PC-9 (cell line): ENCODE measurements around the gene VEGFD. TPM values are rescaled to one million over a fixed set of nuclear protein-coding genes. Genes with fewer than 3 reads are reported as not detected.

ENCODE experiments used
- BruUV-seq: library from RNA; stranded (reverse); fragments of 400-500 nt; replicated peaks from 2 replicates; lab custom pipeline; 2021; lab: Mats Ljungman, UMichigan
- CTCF ChIA-PET: fragments of 300-600 bp; sonication (Branson Sonifier 250); formaldehyde crosslinking; loops from one replicate; lab custom pipeline; 2022; ENCODE audit warnings: antibody characterized with exemption; lab: Charles Lee
- POLR2A ChIA-PET: fragments of 300-600 bp; sonication (Branson Sonifier 250); formaldehyde crosslinking; loops from one replicate; lab custom pipeline; 2022; ENCODE audit warnings: antibody characterized with exemption; ENCODE audit not compliant: unreplicated experiment; lab: Charles Lee
- DNase-seq, 2 experiments: peaks; one replicate each; pipeline versions ENCODE4 v3.0.0 to v3.0.0-alpha.2; 2015 to 2022; ENCODE audit warnings: mixed read lengths in 1 of 2
- H2AFZ ChIP-seq: fragments of 200-600 bp; sonication (generic); 2 replicates; pipeline ENCODE4 v1.8.1; 2017; ENCODE audit warnings: antibody characterized with exemption
- H3F3A ChIP-seq: fragments of 200-600 bp; sonication (generic); 2 replicates; pipeline ENCODE4 v1.8.1; 2017; ENCODE audit warnings: antibody characterized with exemption, mild to moderate bottlenecking, low read depth; ENCODE audit not compliant: insufficient read depth
- H3K27ac ChIP-seq: fragments of 200-600 bp; sonication (generic); 2 replicates; pipeline ENCODE4 v1.6.1; 2016; ENCODE audit warnings: mixed run types
- H3K27me3 ChIP-seq: fragments of 200-600 bp; sonication (generic); 2 replicates; pipeline ENCODE4 v1.6.1; 2016; ENCODE audit warnings: low read depth, mixed run types; ENCODE audit not compliant: insufficient read depth
- H3K36me3 ChIP-seq: fragments of 200-600 bp; sonication (generic); 2 replicates; pipeline ENCODE4 v1.6.1; 2016; ENCODE audit warnings: low read depth, mixed run types
- H3K4me1 ChIP-seq: fragments of 200-600 bp; sonication (generic); replicated peaks from 2 replicates; pipeline ENCODE4 v1.6.1; 2016; ENCODE audit warnings: mixed run types; ENCODE audit not compliant: insufficient read depth
- H3K4me2 ChIP-seq: fragments of 200-600 bp; sonication (generic); 2 replicates; pipeline ENCODE4 v1.6.1; 2017; ENCODE audit warnings: mixed run types
- H3K4me3 ChIP-seq: fragments of 200-600 bp; sonication (generic); 2 replicates; pipeline ENCODE4 v1.6.1; 2016; ENCODE audit warnings: mixed run types
- H3K79me2 ChIP-seq: fragments of 200-600 bp; sonication (generic); 2 replicates; pipeline ENCODE4 v1.6.1; 2017; ENCODE audit warnings: low read depth, mixed run types
- H3K9me2 ChIP-seq: fragments of 200-600 bp; sonication (generic); 2 replicates; pipeline ENCODE4 v1.8.1; 2017; ENCODE audit warnings: mild to moderate bottlenecking; ENCODE audit not compliant: insufficient read depth
- H3K9me3 ChIP-seq: fragments of 200-600 bp; sonication (generic); 2 replicates; pipeline ENCODE4 v1.8.1; 2016; ENCODE audit warnings: low read depth; ENCODE audit not compliant: insufficient read depth
- H4K20me1 ChIP-seq: fragments of 200-600 bp; sonication (generic); 2 replicates; pipeline ENCODE4 v1.8.1; 2017; ENCODE audit not compliant: insufficient read depth
- EZH2 ChIP-seq: fragments of 200-600 bp; sonication (generic); IDR thresholded peaks from 2 replicates; pipeline ENCODE4 v1.8.0; 2017; ENCODE audit warnings: antibody characterized with exemption, low read depth
- intact Hi-C: fragments of 100-400 bp; cut with micrococcal nuclease; formaldehyde crosslinking; loops from one replicate; pipeline ENCODE4 v1.10.0; 2022; ENCODE audit not compliant: unreplicated experiment
- total RNA-seq: library from RNA; stranded (reverse); gene quantifications from 2 replicates; pipeline ENCODE4 v1.2.3, GENCODE V29; 2021
- TF ChIP-seq, protein P1 (sequence below): fragments of 200-600 bp; sonication (generic); conservative IDR thresholded peaks from 2 replicates; pipeline ENCODE4 v1.6.1; 2017; ENCODE audit warnings: mixed run types, antibody characterized with exemption, mild to moderate bottlenecking, moderate library complexity

Gene VEGFD
- total RNA-seq, 1 experiment from 2014 or later = 2.5 TPM

DNA sequence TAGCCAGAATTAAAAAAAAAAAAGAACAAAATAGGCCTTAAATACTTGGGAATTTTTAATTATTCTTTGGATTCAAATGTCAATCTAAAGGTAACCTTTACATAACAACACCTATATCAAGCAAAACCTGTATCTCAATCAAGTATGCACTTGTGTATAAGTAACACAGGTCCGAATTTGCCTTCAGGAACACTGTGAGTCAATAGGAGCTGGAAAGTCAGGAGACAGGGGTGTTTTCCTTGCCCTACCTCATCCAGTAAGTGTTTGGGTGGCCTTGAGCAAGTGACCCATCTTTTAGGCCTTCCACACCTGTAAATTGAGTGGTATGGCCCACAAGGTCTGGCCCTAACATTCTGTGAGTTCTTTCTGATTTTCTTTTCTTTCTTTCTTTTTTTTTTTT, 40.8 kb upstream of the VEGFD start:
- Histone ChIP-seq H2AFZ (no peak overlapping the region), H3K9me3 (no peaks in the 10 kb centered on the region), H3K4me2 (no peak overlapping the region), H3K27ac (no peak overlapping the region), H3K79me2 (no peaks in the 10 kb centered on the region), H3K4me1 (no peaks in the 10 kb centered on the region), H3K4me3 (no peak overlapping the region), H3K27me3 (no peaks in the 10 kb centered on the region), H3F3A (no peaks in the 10 kb centered on the region), H4K20me1 (no peaks in the 10 kb centered on the region), H3K9me2 (no peaks in the 10 kb centered on the region), H3K36me3 (0 out of 2 replicates have a peak, but pooled peaks cover 5% of the 10 kb centered on the region)
- intact Hi-C loops = loop anchor here (10.0 kb wide), 1 partner anchor 60 kb away; no protein-coding TSS in a partner anchor
- POLR2A ChIA-PET = no interaction called here
- DNase-seq = no peak
- CTCF ChIA-PET = no interaction called here
- no peak for TF ChIP-seq EZH2
- TF ChIP-seq, protein P1, sequence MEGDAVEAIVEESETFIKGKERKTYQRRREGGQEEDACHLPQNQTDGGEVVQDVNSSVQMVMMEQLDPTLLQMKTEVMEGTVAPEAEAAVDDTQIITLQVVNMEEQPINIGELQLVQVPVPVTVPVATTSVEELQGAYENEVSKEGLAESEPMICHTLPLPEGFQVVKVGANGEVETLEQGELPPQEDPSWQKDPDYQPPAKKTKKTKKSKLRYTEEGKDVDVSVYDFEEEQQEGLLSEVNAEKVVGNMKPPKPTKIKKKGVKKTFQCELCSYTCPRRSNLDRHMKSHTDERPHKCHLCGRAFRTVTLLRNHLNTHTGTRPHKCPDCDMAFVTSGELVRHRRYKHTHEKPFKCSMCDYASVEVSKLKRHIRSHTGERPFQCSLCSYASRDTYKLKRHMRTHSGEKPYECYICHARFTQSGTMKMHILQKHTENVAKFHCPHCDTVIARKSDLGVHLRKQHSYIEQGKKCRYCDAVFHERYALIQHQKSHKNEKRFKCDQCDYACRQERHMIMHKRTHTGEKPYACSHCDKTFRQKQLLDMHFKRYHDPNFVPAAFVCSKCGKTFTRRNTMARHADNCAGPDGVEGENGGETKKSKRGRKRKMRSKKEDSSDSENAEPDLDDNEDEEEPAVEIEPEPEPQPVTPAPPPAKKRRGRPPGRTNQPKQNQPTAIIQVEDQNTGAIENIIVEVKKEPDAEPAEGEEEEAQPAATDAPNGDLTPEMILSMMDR = no peak
- BruUV-seq = no TSS peak

DNA sequence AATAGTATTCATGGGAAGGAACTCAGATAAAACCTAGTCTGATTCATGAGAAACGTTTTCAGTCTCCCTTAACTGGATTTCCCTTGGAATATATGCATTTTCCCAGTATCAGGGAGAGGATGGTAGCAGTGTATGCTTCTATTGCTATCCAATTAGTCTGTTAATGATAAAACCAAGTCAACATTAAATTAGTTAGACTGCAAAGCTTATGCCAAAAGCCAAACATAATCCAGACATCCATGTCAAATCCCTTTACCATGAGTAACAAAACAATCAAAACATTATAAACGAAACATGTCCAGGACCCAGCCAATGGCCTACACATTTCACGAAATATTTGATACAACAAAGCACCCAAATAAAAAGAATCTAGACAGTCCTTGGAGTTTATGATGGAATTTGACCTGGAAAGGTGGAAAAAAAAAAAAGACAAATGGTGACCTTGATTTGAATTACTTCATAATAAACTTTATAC, 34.5 kb upstream of the VEGFD start:
- H3K9me3 ChIP-seq = no peaks in the 10 kb centered on the region
- no peaks in the 10 kb centered on the region for H4K20me1 ChIP-seq
- POLR2A ChIA-PET = no interaction called here
- no peaks in the 10 kb centered on the region for H3K4me1 ChIP-seq
- no peak overlapping the region for H3K4me3 ChIP-seq
- H3K27me3 ChIP-seq = no peaks in the 10 kb centered on the region
- 0 out of 2 replicates have a peak, but pooled peaks cover 6% of the 10 kb centered on the region for H3K36me3 ChIP-seq
- H3K9me2 ChIP-seq = no peaks in the 10 kb centered on the region
- intact Hi-C loops = loop anchor here (10.0 kb wide), 1 partner anchor 46 kb away; no protein-coding TSS in a partner anchor
- DNase-seq = no peak
- no peaks in the 10 kb centered on the region for H3F3A ChIP-seq
- H3K4me2 ChIP-seq = no peak overlapping the region
- no peaks in the 10 kb centered on the region for H3K79me2 ChIP-seq
- no peak overlapping the region for H3K27ac ChIP-seq
- CTCF ChIA-PET = no interaction called here
- BruUV-seq = no TSS peak
- no peak for TF ChIP-seq EZH2
- TF ChIP-seq, protein P1 = no peak
- no peak overlapping the region for H2AFZ ChIP-seq

DNA sequence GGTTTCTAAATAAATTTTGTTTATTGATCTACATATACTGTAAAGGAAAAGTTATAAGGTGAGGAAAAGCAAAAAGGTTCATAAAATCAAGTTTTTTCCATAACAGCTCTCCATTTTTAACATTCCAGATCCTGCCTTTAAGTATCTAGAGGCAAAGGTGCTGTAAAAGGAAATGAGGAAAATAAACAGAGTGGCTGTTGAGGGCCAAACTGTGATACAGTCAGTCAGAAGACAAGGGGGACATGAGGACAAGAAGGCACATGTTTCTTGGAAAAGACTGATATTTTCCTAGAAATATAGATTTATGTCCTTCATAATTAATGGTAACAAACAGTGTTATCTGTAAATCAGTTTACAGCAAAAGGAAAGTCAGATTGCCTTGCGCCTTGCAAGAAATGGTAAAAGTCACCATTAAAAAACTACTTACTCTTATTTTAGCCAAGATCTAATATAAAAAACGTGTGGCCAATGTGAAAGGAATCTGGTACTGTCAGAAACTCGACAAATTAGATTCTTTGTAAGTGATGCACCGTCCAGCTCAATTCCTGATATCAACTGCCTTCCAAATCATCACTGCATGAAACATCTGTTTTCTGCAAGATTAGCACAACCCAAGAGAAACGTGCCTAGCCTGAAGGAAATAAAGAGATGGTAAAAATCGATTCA, 34.0 kb upstream of the VEGFD start:
- ChIA-PET POLR2A (no interaction called here), CTCF (no interaction called here)
- no peak overlapping the region for H2AFZ ChIP-seq
- BruUV-seq = no TSS peak
- no peaks in the 10 kb centered on the region for H3F3A ChIP-seq
- no peak overlapping the region for H3K4me3 ChIP-seq
- TF ChIP-seq, protein P1 = no peak
- no peak for TF ChIP-seq EZH2
- no peaks in the 10 kb centered on the region for H3K9me3 ChIP-seq
- H3K79me2 ChIP-seq = no peaks in the 10 kb centered on the region
- no peak overlapping the region for H3K27ac ChIP-seq
- no peaks in the 10 kb centered on the region for H3K4me1 ChIP-seq
- H3K4me2 ChIP-seq = no peak overlapping the region
- no peaks in the 10 kb centered on the region for H3K9me2 ChIP-seq
- H4K20me1 ChIP-seq = no peaks in the 10 kb centered on the region
- H3K27me3 ChIP-seq = no peaks in the 10 kb centered on the region
- H3K36me3 ChIP-seq = 0 out of 2 replicates have a peak, but pooled peaks cover 6% of the 10 kb centered on the region
- intact Hi-C loops = loop anchor here (10.0 kb wide), 1 partner anchor 47 kb away; no protein-coding TSS in a partner anchor
- no peak for DNase-seq
